Activated CD4-positive, alpha-beta memory T cell treated with anti-CD3 and anti-CD28 coated beads, Interleukin-2, amount 10 ng/mL, durations not matched to agents 7 days and 5 days (primary cell): ENCODE results near the gene TRIM39. TPM values are rescaled to one million over a fixed set of nuclear protein-coding genes. Genes with fewer than 3 reads are reported as not detected.
"Not testable (repeated sequence)": the region's sequence is repeated elsewhere in the genome, so short reads cannot be mapped to it uniquely, and the experiment has no call there.

Source experiments
- CTCF ChIA-PET: fragments of 350-600 bp; sonication (Branson Sonifier 250); formaldehyde crosslinking; loops from one replicate; lab custom pipeline; 2021; ENCODE audit warnings: antibody characterized with exemption, inconsistent platforms; lab: Charles Lee
- POLR2A ChIA-PET: fragments of 350-600 bp; sonication (Branson Sonifier 250); formaldehyde crosslinking; loops from one replicate; lab custom pipeline; 2021; ENCODE audit warnings: antibody characterized with exemption; lab: Charles Lee
- DNase-seq: peaks from one replicate; pipeline ENCODE4 v3.0.0-alpha.2; 2020
- H3K27ac Mint-ChIP-seq: one replicate; pipeline ENCODE4 v1.8.0; 2021; ENCODE audit warnings: mild to moderate bottlenecking, mixed read lengths
- H3K27me3 Mint-ChIP-seq: one replicate; pipeline ENCODE4 v1.8.0; 2021; ENCODE audit warnings: mixed read lengths
- H3K36me3 Mint-ChIP-seq: one replicate; pipeline ENCODE4 v1.8.0; 2021; ENCODE audit warnings: low read depth, mixed read lengths
- H3K4me1 Mint-ChIP-seq: one replicate; pipeline ENCODE4 v1.8.0; 2021; ENCODE audit warnings: mixed read lengths
- H3K4me3 Mint-ChIP-seq: one replicate; pipeline ENCODE4 v1.8.0; 2021; ENCODE audit warnings: mild to moderate bottlenecking, mixed read lengths
- H3K9me3 Mint-ChIP-seq: one replicate; pipeline ENCODE4 v1.8.0; 2021; ENCODE audit warnings: mixed read lengths
- total RNA-seq, 2 experiments: library from RNA; stranded (reverse); gene quantifications; one replicate each; pipeline ENCODE4 v1.2.3, GENCODE V29; 2021

The TRIM39 gene
- total RNA-seq, result 10 to 100 TPM; 15.1 to 15.6 TPM

DNA sequence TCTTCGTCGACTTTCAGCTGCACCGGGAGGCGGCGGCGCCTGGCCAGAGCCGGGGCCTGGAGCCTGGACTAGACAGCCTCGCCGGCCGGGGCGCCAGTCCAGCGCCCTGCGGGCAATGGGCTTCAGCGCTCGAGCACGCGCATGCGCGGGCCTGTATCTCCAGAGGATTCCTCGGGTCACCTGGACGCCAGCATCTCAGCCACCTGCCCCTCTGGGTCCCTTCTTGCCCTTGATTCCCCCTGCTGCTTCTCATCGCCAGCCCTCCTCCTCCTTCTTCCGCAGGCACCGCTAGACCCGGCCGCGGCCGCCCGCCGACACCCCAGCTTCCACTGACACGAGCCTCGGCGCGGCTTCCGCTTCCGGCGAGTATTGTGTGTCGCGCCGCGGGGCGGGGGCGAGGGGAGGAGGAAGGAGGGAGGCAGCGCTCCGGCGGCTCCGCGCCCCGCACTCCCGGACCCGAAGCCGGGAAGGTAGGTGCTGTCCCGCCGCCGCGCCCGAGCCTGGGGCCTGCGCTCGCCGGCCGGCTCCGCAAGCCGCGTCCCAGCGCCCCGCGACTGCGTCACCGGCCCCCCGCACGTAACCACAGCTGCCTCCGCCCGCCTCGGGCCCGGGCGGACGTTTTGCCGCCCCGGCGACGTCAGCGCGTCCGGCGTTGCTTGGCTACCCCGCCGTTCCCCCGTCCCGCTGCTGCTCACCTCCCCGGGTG, at the start of gene TRIM39:
TSS of gene TRIM39 (plus strand) at position 402 of the 706 bp plus-strand sequence. CDS start 2,391 bp downstream, outside the sequence.
- H3K27ac Mint-ChIP-seq, result peak within 1 kb of the TSS; percentile 99
- H3K4me3 Mint-ChIP-seq, result peak within 1 kb of the TSS; percentile 92
- no peaks in the 10 kb centered on the region for H3K27me3 Mint-ChIP-seq
- H3K9me3 Mint-ChIP-seq, result no peaks in the 10 kb centered on the region
- ChIA-PET POLR2A (interaction anchor here (0.7 to 4.0 kb wide), 28 partner anchors 9 to 1403 kb away, joined by 3 to 49 read pairs (median 4); partner anchors contain the start of genes MDC1, MRPS18B, POLR1H and PPP1R10), CTCF (interaction anchor here (1.1 to 1.7 kb wide), 6 partner anchors 32 to 218 kb away, joined by 3 to 8 read pairs (median 4); no protein-coding TSS in a partner anchor)
- peaks cover 58% of the 10 kb centered on the region for H3K4me1 Mint-ChIP-seq
- peaks cover 44% of the 10 kb centered on the region for H3K36me3 Mint-ChIP-seq
- DNase-seq, result peak; percentile 91

DNA sequence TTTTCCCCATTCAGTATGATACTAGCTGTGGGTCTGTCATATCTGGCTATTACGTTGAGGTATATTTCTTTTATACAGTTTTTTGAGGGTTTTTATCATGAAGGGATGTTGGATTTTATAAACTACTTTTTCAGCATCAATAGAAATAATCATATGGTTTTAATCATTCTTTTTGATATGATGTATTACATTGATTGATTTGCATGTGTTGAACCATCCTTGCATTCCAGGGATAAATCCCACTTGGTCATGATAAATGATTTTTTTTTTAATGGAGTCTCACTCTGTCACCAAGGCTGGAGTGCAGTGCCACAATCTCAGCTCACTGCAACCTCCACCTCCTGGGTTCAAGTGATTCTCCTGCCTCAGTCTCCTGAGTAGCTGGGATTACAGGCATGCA, 45.7 kb upstream of the TRIM39 start:
- peaks cover 61% of the 10 kb centered on the region for H3K9me3 Mint-ChIP-seq
- POLR2A ChIA-PET, DNase-seq, H3K4me3 Mint-ChIP-seq, H3K27ac Mint-ChIP-seq, H3K27me3 Mint-ChIP-seq, CTCF ChIA-PET, H3K4me1 Mint-ChIP-seq: not testable (repeated sequence)
- peaks cover 43% of the 10 kb centered on the region for H3K36me3 Mint-ChIP-seq

DNA sequence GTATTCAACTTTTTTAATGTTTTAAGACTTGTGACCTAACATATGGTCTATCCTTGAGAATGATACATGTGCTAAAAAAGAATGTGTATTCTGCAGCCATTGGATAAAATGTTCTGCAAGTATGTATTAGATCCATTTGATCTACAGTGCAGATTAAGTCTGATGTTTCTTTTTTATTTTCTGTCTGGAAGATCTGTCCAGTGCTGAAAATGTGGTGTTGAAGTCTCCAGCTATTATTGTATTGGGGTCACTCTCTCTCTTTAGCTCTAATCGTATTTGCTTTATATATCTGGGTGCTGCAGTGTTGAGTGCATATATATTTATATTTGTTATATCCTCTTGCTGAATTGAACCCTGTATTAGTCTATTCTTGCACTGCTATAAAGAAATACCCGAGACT, 44.2 kb upstream of the TRIM39 start:
- H3K9me3 Mint-ChIP-seq, result peaks cover 70% of the 10 kb centered on the region
- no peak overlapping the region for H3K27ac Mint-ChIP-seq
- H3K27me3 Mint-ChIP-seq, result peaks cover 4% of the 10 kb centered on the region
- DNase-seq, result no peak
- H3K4me1 Mint-ChIP-seq, result no peaks in the 10 kb centered on the region
- CTCF ChIA-PET, result no interaction called here
- peaks cover 47% of the 10 kb centered on the region for H3K36me3 Mint-ChIP-seq
- no peak overlapping the region for H3K4me3 Mint-ChIP-seq
- POLR2A ChIA-PET, result no interaction called here

DNA sequence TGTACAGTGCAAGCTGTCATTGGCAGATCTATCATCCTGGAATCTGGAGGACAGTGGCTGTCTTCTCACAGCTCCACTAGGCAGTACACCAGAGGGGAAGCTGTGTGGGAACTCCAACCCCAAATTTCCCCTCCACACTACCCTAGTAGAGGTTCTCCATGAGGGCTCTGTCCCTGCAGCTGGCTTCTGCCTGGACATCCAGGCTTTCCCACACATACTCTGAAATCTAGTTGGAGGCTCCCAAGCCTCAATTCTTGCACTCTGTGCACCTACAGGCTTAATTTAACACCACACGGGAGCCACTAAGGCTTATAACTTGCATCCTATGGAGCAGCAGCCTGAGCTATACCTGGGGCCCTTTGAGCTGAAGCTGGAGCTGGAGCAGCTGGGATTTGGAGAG, 43.0 kb upstream of the TRIM39 start:
- no peak for DNase-seq
- CTCF ChIA-PET, result no interaction called here
- no peaks in the 10 kb centered on the region for H3K4me1 Mint-ChIP-seq
- no peaks in the 10 kb centered on the region for H3K27me3 Mint-ChIP-seq
- POLR2A ChIA-PET, result interaction anchor here (0.7 kb wide), 1 partner anchor 29 kb away, joined by 3 read pairs; no protein-coding TSS in a partner anchor
- peaks cover 59% of the 10 kb centered on the region for H3K36me3 Mint-ChIP-seq
- H3K27ac Mint-ChIP-seq, result no peak overlapping the region
- H3K4me3 Mint-ChIP-seq, result no peak overlapping the region
- peaks cover 77% of the 10 kb centered on the region for H3K9me3 Mint-ChIP-seq

DNA sequence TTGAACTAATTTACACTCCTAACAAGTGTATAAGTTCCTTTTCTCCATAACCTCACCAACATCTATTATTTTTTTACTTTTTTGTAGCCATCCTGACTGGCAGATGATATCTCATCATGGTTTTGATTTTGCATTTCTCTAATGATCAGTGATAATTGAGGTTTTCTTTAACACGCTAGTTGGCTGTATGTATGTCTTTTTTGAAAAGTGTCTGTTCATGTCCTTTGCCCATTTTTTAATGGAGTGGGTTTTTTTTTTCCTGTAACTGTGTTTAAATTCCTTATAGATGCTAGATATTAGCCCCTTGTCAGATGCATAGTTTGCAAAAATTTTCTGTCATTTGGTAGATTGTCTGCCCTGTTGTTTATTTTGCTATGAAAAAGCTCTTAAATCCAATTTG, 39.6 kb upstream of the TRIM39 start:
- H3K27me3 Mint-ChIP-seq, result no peaks in the 10 kb centered on the region
- no peak overlapping the region for H3K27ac Mint-ChIP-seq
- POLR2A ChIA-PET, result no interaction called here
- peaks cover 69% of the 10 kb centered on the region for H3K9me3 Mint-ChIP-seq
- no peaks in the 10 kb centered on the region for H3K4me1 Mint-ChIP-seq
- H3K4me3 Mint-ChIP-seq, result no peak overlapping the region
- no peak for DNase-seq
- CTCF ChIA-PET, result no interaction called here
- H3K36me3 Mint-ChIP-seq, result peaks cover 76% of the 10 kb centered on the region

DNA sequence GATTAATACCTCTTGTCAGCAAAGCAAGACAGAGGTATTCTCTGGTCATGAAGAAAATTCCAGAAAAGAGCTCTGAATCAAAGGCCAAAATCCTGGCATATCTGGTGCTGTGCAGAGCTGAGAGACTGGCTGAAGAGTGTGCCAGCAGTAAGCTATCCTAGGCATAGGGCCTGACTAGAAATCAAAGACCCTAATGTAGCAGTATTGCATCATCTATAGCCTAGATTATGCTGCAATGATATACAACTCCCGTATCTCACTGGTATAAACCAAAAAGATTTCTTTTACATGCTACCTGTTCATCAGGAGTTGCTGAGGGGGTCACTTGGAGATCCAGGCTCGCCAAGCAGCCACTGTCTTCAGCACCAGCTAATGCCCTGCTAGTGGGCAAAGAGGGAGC, 30.9 kb upstream of the TRIM39 start:
- ChIA-PET POLR2A (interaction anchor here (0.7 kb wide), 1 partner anchor 31 kb away, joined by 3 read pairs; the partner anchor contains the start of gene TRIM39), CTCF (no interaction called here)
- Mint-ChIP-seq H3K9me3 (peaks cover 13% of the 10 kb centered on the region), H3K4me1 (no peaks in the 10 kb centered on the region), H3K36me3 (peaks cover 65% of the 10 kb centered on the region), H3K4me3 (no peak overlapping the region), H3K27me3 (no peaks in the 10 kb centered on the region), H3K27ac (no peak overlapping the region)
- no peak for DNase-seq

DNA sequence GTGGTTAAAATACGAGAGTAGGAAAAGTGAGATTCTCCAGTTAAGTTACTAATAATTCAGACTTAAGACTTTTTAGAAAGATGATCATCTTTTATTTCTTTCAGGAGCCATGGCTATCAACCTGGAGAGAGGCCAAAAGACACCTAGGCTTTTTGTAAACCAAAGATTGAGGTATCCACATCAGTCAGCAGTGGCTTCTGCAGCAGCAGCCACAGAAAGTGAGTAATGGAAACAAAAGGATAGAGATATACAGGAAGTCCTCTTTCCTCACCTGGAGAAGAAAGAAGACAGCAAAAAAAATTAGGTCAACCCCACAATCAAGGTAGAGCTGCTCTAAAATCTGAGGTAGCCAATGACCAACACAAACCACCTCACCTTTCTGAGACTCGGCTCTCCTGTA, 22.7 kb upstream of the TRIM39 start:
- Mint-ChIP-seq H3K36me3 (peaks cover 80% of the 10 kb centered on the region), H3K27ac (no peak overlapping the region), H3K9me3 (peaks cover 12% of the 10 kb centered on the region), H3K27me3 (no peaks in the 10 kb centered on the region), H3K4me3 (no peak overlapping the region), H3K4me1 (peaks cover 16% of the 10 kb centered on the region)
- DNase-seq, result no peak
- POLR2A ChIA-PET, result no interaction called here
- CTCF ChIA-PET, result no interaction called here

DNA sequence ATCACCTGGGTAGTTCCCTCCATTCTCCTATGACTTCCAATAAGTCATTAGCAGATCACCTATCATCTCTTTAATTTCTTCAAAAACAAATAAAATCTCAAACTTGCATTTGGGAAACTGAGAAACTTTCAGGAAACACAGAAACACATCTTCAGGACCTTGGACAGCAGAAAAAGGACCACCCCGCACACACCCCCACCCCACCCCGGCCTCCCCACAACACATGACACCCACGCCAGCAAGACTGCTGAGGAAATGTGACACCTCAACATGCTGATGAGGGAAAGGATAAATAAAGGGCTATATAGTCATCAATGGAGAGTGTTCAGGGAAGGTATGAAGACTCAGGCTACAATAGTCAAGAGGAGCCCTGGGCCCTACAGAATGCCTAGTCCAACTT, 15.6 kb upstream of the TRIM39 start:
- Mint-ChIP-seq H3K4me3 (no peak overlapping the region), H3K4me1 (peaks cover 2% of the 10 kb centered on the region), H3K36me3 (peaks cover 77% of the 10 kb centered on the region), H3K27ac (no peak overlapping the region), H3K27me3 (no peaks in the 10 kb centered on the region), H3K9me3 (no peaks in the 10 kb centered on the region)
- POLR2A ChIA-PET, result no interaction called here
- DNase-seq, result no peak
- CTCF ChIA-PET, result no interaction called here

DNA sequence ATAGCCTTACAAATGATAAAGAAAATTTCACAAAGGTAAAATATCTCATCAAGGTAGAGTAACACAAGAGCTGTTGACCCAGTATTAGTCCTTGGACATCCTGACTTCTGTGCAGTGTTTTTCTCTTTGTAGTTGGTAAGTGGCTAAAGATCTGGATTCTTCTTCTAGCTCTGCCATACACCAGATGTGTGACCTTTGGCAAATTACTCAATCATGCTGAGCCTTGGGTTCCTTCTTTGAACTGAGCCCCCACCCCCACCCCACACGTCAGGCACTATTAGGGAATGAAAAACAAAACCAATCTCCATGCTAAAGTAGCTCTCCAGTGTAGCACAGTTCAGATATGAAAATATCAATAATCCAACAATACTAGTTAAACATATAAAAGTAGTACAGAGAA, 15.1 kb upstream of the TRIM39 start:
- H3K9me3 Mint-ChIP-seq, result no peaks in the 10 kb centered on the region
- CTCF ChIA-PET, result interaction anchor here (0.6 kb wide), 1 partner anchor 134 kb away, joined by 4 read pairs; no protein-coding TSS in a partner anchor
- H3K36me3 Mint-ChIP-seq, result peaks cover 79% of the 10 kb centered on the region
- DNase-seq, result no peak
- H3K27me3 Mint-ChIP-seq, result no peaks in the 10 kb centered on the region
- peaks cover 2% of the 10 kb centered on the region for H3K4me1 Mint-ChIP-seq
- H3K4me3 Mint-ChIP-seq, result no peak overlapping the region
- H3K27ac Mint-ChIP-seq, result no peak overlapping the region
- POLR2A ChIA-PET, result interaction anchor here (0.6 kb wide), 1 partner anchor 14 kb away, joined by 3 read pairs; no protein-coding TSS in a partner anchor

DNA sequence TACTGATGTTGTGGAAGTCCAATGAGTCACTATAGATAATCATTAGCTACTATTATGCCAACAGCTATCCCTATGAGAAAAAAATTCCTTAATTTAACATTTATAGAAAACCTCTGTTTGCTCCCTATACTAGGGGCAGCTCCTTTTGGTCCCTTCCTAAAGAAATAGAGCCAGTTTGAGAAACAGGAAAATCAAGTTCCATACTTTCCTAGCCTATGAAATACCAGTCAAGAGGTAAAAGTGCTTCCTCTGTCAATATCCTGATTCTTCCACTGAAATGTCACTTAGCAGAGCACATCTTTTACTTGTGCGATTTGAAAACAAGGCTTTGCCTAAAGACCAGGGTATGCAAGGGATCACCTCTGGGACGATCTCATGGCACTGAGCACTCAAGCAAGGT, 14.5 kb upstream of the TRIM39 start:
- Mint-ChIP-seq H3K27me3 (no peaks in the 10 kb centered on the region), H3K4me3 (no peak overlapping the region), H3K4me1 (peaks cover 2% of the 10 kb centered on the region), H3K9me3 (no peaks in the 10 kb centered on the region), H3K27ac (no peak overlapping the region), H3K36me3 (peaks cover 76% of the 10 kb centered on the region)
- DNase-seq, result no peak
- POLR2A ChIA-PET, result interaction anchor here (0.6 kb wide), 1 partner anchor 13 kb away, joined by 3 read pairs; no protein-coding TSS in a partner anchor
- CTCF ChIA-PET, result interaction anchor here (0.6 kb wide), 1 partner anchor 134 kb away, joined by 4 read pairs; no protein-coding TSS in a partner anchor

DNA sequence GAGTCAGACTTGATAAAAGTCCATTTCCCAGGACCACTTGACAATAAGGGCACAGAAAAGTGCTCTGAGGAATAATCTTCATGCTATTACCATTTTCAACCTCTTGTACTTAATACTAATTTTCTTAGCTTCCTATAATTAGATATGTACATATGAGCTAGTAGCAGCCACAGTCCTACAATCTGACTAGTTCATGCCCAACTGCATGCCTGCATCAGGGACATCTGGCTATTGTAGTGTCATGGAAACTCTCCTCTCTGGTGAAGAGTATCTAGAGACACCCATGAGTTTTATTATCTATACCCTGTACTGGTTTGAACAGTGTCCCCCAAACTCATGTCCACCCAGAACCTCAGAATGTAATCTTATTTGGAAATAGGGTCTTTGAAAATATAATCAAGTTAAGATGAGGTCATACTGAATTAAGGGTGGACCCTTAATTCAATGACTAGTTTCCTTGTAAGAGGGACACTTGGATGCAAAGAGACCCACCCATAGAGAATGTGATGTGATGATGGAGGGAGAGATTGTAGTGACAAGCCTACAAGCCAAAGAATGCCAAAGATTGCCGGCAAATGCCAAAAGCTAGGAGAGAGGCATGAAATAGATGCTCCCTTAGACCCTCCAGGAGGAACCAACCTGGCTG, 13.9 kb upstream of the TRIM39 start:
- no peak for DNase-seq
- ChIA-PET CTCF (interaction anchor here (0.6 kb wide), 1 partner anchor 1477 kb away, joined by 3 read pairs; no protein-coding TSS in a partner anchor), POLR2A (interaction anchor here (0.7 to 1.0 kb wide), 2 partner anchors 13 to 29 kb away, joined by 3 read pairs; no protein-coding TSS in a partner anchor)
- no peaks in the 10 kb centered on the region for H3K27me3 Mint-ChIP-seq
- H3K9me3 Mint-ChIP-seq, result no peaks in the 10 kb centered on the region
- H3K4me1 Mint-ChIP-seq, result peaks cover 5% of the 10 kb centered on the region
- no peak overlapping the region for H3K4me3 Mint-ChIP-seq
- no peak overlapping the region for H3K27ac Mint-ChIP-seq
- peaks cover 78% of the 10 kb centered on the region for H3K36me3 Mint-ChIP-seq

DNA sequence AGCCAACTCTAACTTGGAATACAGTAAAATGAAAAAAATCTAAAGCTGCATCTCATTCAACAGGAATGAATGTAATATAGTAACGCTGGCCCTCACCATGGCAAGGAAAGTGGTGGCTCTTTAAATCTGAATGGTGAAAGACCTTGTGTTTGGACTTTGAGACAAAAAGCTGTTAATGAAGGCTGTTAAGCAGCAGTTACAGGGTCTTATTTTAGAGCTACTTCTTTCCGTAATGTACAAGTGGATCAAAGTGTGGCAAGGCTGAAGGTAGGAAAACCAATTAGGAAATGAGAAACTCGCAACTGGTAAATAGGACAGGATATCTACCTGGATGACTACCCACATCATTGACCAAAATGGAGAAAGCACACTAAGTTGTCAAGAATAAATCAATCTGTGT, 11.6 kb upstream of the TRIM39 start:
- no peak overlapping the region for H3K27ac Mint-ChIP-seq
- peaks cover 23% of the 10 kb centered on the region for H3K4me1 Mint-ChIP-seq
- DNase-seq, result no peak
- no peak overlapping the region for H3K4me3 Mint-ChIP-seq
- POLR2A ChIA-PET, result interaction anchor here (2.5 kb wide), 1 partner anchor 11 kb away, joined by 15 read pairs; the partner anchor contains the start of gene TRIM39
- no peaks in the 10 kb centered on the region for H3K27me3 Mint-ChIP-seq
- CTCF ChIA-PET, result no interaction called here
- H3K36me3 Mint-ChIP-seq, result peaks cover 73% of the 10 kb centered on the region
- H3K9me3 Mint-ChIP-seq, result no peaks in the 10 kb centered on the region
